Gastroesophageal sphincter (tissue), 3 donors: ENCODE data around the gene UCP2.

Experiments
- EP300 ChIP-seq: sonication (generic); formaldehyde crosslinking; IDR thresholded peaks from one replicate; pipeline ENCODE4 v1.6.1; 2017; ENCODE audit warnings: antibody characterized with exemption, mild to moderate bottlenecking
- POLR2AphosphoS5 ChIP-seq: sonication (generic); formaldehyde crosslinking; IDR thresholded peaks from one replicate; pipeline ENCODE4 v1.6.1; 2017; ENCODE audit warnings: antibody characterized with exemption
- TF ChIP-seq, protein P1 (sequence below), 4 experiments: fragments of 200-600 bp in 2 of 4; fragments of 450-650 bp in 2 of 4; sonication (generic) in 1 of 4; IDR thresholded peaks; one replicate each; pipeline ENCODE4 v1.5.1; 2017 to 2019; ENCODE audit warnings: antibody characterized with exemption in 4 of 4, mild to moderate bottlenecking in 2 of 4, moderate library complexity in 2 of 4

DNA sequence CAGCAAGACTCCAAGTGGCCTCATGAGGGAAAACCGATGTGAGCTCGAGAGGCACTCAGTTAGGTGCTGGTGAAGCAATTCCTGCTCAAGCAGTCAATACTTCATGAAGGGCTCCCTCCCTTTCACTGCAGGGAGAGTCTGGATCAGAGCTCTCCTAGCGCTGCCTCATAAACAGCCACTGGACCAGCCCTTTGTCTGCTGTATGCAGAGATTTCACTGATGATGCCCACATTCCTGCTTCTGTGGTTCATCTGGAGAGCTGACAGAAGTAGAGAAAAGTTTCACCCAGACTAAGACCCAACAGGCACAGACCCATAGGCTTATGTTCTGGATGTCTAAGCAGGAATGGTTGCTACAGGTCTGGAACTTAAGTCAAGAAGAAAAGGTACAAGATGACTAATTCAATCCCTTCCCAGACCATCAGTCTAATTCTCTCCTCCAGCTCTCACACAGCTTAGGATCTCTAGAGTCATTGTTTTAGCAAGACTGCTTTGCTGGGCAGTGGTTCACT, 4.0 kb downstream of the UCP2 start:
- TF ChIP-seq, protein P1, sequence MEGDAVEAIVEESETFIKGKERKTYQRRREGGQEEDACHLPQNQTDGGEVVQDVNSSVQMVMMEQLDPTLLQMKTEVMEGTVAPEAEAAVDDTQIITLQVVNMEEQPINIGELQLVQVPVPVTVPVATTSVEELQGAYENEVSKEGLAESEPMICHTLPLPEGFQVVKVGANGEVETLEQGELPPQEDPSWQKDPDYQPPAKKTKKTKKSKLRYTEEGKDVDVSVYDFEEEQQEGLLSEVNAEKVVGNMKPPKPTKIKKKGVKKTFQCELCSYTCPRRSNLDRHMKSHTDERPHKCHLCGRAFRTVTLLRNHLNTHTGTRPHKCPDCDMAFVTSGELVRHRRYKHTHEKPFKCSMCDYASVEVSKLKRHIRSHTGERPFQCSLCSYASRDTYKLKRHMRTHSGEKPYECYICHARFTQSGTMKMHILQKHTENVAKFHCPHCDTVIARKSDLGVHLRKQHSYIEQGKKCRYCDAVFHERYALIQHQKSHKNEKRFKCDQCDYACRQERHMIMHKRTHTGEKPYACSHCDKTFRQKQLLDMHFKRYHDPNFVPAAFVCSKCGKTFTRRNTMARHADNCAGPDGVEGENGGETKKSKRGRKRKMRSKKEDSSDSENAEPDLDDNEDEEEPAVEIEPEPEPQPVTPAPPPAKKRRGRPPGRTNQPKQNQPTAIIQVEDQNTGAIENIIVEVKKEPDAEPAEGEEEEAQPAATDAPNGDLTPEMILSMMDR (IDR thresholded peaks at IDR 0.05), result no peak
- TF ChIP-seq EP300 (no peak), POLR2AphosphoS5 (no peak)
